ENCODE results near the gene NAE1.

The NAE1 gene

GRCh38 chr16:66814734-66815133 lies 16.0 kb downstream of the NAE1 start:
- no peak for TF ChIP-seq CTCF (IDR thresholded peaks at IDR 0.05)

- no peak for TF ChIP-seq CTCF (IDR thresholded peaks at IDR 0.05)
These were observed 19.7 kb downstream of the NAE1 start for GRCh38 chr16:66811043-66811442.

- no peak for TF ChIP-seq CTCF (IDR thresholded peaks at IDR 0.05)
These were observed 20.4 kb downstream of the NAE1 start for GRCh38 chr16:66810391-66810790.

GRCh38 chr16:66809765-66810164 lies 21.0 kb downstream of the NAE1 start:
- TF ChIP-seq CTCF (IDR thresholded peaks at IDR 0.05): no peak

GRCh38 chr16:66802159-66802558 lies 28.6 kb downstream of the NAE1 start:
- no peak for TF ChIP-seq CTCF (IDR thresholded peaks at IDR 0.05)

- TF ChIP-seq CTCF (IDR thresholded peaks at IDR 0.05): no peak
These were observed 29.3 kb downstream of the NAE1 start, which contains the start of gene TERB1 for GRCh38 chr16:66801320-66802105. TERB1 (minus strand) TSS chr16:66801584; CDS start chr16:66796798, 4,786 bp downstream.

GRCh38 chr16:66800856-66801255 lies 29.9 kb downstream of the NAE1 start:
- no peak for TF ChIP-seq CTCF (IDR thresholded peaks at IDR 0.05)
